Activated effector memory CD4-positive, alpha-beta T cell treated with Interleukin-2 at 50 U/mL for 16 hours (primary cell): Measurements from ENCODE around the gene BRAP.
"Not testable (repeated sequence)": the region's sequence is repeated elsewhere in the genome, so short reads cannot be mapped to it uniquely, and the experiment has no call there.

Experiments
- DNase-seq: peaks from one replicate; pipeline ENCODE4 v3.0.0-alpha.2; 2020

The BRAP gene, protein sequence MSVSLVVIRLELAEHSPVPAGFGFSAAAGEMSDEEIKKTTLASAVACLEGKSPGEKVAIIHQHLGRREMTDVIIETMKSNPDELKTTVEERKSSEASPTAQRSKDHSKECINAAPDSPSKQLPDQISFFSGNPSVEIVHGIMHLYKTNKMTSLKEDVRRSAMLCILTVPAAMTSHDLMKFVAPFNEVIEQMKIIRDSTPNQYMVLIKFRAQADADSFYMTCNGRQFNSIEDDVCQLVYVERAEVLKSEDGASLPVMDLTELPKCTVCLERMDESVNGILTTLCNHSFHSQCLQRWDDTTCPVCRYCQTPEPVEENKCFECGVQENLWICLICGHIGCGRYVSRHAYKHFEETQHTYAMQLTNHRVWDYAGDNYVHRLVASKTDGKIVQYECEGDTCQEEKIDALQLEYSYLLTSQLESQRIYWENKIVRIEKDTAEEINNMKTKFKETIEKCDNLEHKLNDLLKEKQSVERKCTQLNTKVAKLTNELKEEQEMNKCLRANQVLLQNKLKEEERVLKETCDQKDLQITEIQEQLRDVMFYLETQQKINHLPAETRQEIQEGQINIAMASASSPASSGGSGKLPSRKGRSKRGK

DNA sequence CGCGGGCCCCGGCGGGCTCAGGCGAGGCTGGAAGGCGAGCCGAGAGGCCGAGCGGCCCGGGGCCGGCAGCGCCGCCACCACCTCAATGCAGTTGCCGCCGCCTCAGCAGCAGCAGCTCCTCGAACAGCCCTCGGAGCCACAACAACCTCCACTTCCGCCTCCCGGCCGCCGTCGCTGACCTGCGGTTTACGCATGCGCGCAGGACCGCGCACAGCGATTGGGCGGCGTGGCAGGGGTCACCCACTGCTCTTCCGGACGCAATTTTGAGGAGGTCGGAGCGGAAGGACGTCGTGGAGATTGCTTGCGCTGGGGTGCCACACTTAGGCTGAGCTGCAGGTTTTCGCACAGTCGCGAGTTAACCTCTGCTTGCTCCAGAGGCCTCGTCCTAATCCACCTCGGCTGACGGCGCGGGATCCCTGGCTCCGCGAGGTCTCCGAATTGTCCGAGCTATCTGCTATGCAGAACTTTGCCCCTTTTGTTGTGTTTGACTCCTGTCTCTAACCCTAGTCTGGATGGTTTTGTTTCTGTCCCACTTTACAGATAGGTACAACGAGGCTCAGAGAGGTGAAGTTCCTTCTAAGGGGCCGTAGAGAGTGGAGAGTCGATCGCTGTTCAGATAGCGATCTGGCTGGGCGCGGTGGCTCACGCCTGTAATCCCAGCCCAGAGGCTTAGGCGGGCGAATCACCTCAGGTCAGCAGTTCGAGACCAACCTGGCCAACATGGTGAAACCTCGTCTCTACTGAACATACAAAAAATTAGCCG is at the start of gene BRAP, which contains the start of gene ACAD10:
TSS of gene BRAP (minus strand) at position 146 of the 763 bp plus-strand sequence. CDS start 164 bp downstream, outside the sequence.
TSS of gene ACAD10 (plus strand) at position 243 of the 763 bp plus-strand sequence. CDS start 6,657 bp downstream, outside the sequence.
- peak; percentile 93 for DNase-seq

DNA sequence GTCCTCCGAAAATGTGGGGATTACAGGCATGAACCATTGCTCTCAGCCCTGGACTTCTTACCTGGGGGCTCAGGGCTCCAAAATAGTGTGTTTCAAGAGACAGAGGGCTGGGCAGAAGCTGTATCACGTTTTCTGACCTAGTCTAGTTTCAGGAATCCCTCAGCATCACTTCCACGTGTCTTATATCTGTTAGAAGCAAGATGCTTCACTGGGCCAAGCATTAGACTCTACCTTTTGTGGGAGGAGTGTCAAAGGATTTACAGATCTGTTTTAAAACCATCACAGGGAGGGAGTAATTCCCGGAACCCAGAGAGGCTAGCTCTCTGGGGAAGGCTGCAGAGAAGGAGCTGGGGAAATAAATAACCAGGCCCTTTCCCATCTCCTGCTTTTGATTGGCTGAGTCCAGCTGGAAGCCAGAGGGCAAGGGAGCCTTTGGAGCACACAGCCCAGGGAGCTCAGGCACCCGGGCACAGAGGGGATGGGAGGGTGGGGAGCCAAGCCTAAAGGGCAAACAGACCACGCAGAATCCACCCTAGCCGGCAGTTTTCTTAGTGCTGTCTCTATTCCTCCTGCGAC is 47.7 kb upstream of the BRAP start:
- DNase-seq, result no peak

DNA sequence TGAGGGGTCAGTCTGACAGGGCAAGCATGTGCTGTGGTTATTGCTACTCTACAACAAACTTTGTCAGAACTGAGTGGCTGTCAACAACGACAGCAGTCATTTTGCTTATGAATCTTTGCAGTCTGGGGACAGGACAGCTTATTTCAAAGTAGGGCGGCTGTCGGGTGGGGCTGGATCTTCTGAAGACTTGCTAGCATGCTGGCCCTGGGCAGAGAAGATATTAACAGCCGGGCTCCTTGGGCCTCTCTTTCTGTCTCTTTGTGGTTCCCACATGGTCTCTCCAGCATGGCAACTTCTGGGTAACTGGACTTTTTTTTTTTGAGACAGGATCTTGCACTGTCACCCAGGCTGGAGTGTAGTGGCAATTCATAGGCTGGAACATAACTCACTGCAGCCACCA is 47.0 kb upstream of the BRAP start:
- no peak for DNase-seq

- DNase-seq, result no peak
These were observed 44.7 kb upstream of the BRAP start for GRCh38 chr12:111730420-111730819.

DNA sequence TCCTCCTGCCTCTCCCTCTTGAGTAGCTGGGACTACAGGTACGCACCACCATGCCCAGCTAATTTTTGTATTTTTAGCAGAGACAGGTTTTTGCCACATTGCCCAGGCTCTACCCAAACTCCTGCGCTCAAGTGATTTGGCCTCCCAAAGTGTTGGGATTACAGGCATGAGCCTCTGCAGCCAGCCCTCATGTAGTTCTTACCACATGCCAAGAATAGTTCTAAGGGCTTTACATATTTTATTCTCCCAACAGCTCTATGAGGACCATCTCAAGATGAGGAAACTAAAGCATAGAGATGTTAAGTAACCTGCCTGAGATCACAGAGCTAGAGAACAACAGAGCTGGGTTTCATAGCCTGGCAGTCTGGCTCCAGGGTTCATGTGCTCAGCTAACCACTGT is 43.0 kb upstream of the BRAP start:
- no peak for DNase-seq

DNA sequence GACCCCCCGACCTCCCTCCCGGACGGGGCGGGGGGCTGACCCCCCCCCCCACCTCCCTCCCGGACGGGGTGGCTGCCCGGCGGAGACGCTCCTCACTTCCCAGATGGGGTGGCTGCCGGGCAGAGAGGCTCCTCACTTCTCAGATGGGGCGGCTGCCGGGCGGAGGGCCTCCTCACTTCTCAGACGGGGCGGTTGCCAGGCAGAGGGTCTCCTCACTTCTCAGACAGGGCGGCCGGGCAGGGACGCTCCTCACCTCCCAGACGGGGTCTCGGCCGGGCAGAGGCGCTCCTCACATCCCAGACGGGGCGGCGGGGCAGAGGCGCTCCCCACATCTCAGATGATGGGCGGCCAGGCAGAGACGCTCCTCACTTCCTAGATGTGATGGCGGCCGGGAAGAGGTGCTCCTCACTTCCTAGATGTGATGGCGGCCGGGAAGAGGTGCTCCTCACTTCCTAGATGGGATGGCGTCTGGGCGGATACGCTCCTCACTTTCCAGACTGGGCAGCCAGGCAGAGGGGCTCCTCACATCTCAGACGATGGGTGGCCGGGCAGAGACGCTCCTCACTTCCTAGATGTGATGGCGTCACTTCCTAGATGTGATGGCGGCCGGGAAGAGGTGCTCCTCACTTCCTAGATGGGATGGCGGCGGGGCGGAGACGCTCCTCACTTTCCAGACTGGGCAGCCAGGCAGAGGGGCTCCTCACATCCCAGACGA is 38.0 kb upstream of the BRAP start:
- not testable (repeated sequence) for DNase-seq

- DNase-seq, result no peak
These were observed 34.7 kb upstream of the BRAP start for GRCh38 chr12:111720457-111720856.

DNA sequence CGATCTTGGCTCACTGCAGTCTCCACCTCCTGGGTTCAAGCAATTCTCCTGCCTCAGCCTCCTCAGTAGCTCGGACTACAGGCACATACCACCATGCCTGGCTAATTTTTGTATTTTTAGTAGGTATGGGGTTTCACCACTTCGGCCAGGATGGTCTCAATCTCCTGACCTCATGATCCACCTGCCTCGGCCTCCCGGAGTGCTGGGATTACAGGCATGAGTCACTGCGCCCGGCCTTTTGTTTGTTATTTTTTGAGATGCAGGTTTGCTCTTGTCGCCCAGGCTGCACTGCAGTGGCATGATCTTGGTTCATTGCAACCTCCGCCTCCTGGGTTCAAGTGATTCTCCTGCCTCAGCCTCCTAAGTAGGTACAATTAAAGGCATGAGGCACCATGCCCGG is 33.6 kb upstream of the BRAP start:
- not testable (repeated sequence) for DNase-seq

- DNase-seq, result no peak
These were observed 29.5 kb upstream of the BRAP start for GRCh38 chr12:111715279-111715678.

- no peak for DNase-seq
These were observed 20.4 kb upstream of the BRAP start for GRCh38 chr12:111706145-111706544.

- DNase-seq, result no peak
These were observed 19.9 kb upstream of the BRAP start for GRCh38 chr12:111705672-111706071.

DNA sequence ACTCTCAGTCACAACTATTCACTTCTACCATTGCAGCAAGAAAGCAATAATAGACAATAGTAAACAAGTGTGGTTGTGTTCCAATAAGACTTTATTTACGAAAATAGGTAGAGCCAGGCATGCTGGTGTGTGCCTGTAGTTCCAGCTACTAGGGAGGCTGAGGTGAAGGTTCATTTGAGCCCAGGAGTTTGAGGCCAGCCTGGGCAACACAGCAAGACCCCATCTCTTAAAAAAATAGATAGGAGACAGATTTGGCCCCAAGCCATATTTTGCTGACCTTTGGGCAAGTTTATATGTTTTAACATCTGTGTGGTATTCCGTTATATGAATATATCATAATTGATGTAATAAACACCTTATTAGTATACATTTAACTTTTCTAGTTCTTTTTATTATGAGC is 14.2 kb upstream of the BRAP start:
- DNase-seq, result no peak

DNA sequence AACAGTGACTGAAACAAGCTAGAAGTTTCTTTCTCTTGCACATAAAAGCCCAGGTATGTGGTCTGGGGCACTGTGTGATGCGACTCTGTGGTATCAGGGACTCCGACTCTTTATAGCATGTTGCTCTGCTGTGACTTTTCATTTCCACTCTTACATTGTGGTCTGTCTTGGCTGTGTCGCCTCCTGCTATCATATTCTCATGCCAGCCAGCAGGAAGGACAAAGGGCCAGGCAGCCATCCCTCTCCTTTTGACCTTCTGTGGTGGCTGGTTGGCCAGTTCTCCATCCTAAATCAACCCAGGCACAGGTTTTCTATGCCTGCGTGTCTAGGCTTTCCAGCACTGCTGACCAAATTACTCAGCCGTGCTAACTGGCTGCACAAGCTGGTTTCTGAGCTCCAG is 8.1 kb upstream of the BRAP start:
- no peak for DNase-seq

- DNase-seq, result no peak
These were observed 6.9 kb upstream of the BRAP start for GRCh38 chr12:111692575-111693210.

GRCh38 chr12:111691262-111691661 is 5.5 kb upstream of the BRAP start:
- no peak for DNase-seq

DNA sequence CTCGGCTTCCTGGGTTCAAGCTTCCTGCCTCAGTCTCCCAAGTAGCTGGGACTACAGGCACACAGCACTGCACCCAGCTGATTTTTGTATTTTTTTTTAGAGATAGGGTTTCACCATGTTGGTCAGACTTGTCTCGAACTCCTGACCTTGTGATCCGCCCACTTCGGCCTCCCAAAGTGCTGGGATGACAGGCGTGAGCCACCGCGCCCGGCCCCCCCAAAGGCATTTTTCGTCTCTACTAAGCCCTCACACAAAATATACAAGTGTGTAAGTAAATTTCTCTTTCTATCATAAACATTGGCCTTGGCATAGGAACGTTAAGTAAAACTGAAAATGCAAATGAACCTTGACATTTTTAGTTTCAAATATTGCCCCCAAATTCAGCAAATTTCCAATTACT is 2.2 kb upstream of the BRAP start:
- DNase-seq, result no peak

GRCh38 chr12:111687255-111687654 is 1.5 kb upstream of the BRAP start:
- no peak for DNase-seq

- no peak for DNase-seq
These were observed 884 bp upstream of the BRAP start for GRCh38 chr12:111686574-111687105.

- no peak for DNase-seq
These were observed 390 bp downstream of the BRAP start for GRCh38 chr12:111685322-111685810.

- not testable (repeated sequence) for DNase-seq
These were observed 1.1 kb downstream of the BRAP start for GRCh38 chr12:111684485-111685198.

GRCh38 chr12:111677186-111677585 is 8.6 kb downstream of the BRAP start:
- DNase-seq, result no peak
